Activated CD4-positive, alpha-beta T cell treated with anti-CD3 and anti-CD28 coated beads, Interleukin-10, Interleukin-2, amounts not matched to agents 100 ng/mL and 50 ng/mL, durations not matched to agents 16 hours and 8 hours (primary cell): ENCODE data around the gene MDP1.
"Not testable (repeated sequence)": the region's sequence is repeated elsewhere in the genome, so short reads cannot be mapped to it uniquely, and the experiment has no call there.

Experiments
- DNase-seq: peaks from one replicate; pipeline ENCODE4 v3.0.0-alpha.2; 2020

The MDP1 gene

GRCh38 chr14:24231263-24232120 lies 15.6 kb upstream of the MDP1 start:
- DNase-seq, result peak; percentile 48

- no peak for DNase-seq
These were observed 13.0 kb upstream of the MDP1 start for GRCh38 chr14:24228902-24229301.

DNA sequence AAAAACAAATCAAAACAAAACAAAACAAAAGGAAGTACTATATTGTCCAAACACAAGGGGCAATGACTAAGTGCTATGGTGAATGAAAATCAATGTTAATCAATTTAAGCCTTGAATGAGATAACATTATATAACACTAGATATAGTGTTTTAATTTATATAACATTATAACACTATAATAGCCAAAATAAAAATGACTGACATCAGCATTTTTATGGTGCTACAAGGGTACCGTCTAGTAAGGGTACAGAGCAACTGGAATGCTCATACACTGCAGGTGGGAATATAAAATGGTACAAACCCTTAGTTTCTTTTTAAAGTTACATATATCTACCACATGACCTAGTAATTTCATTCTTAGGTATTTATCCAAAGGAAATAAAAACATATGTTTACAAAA lies 10.6 kb upstream of the MDP1 start:
- no peak for DNase-seq

- no peak for DNase-seq
These were observed 8.8 kb upstream of the MDP1 start for GRCh38 chr14:24224618-24225071.

DNA sequence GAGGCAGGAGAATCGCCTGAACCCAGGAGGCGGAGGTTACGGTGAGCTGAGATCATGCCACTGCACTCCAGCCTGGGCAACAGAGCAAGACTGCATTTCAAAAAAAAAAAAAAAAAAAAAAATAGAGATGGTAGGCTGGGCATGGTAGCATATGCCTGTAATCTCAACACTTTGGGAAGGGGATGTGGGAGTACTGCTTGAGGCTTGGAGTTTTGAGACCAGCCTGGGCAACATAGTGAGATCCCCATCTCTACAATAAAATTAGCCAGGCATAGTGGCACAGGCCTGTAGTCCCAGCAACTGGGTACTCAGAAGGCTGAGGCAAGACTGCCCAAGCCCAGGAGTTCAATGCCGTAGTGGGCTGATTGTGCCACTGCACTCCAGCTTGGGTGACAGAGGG lies 7.1 kb upstream of the MDP1 start:
- not testable (repeated sequence) for DNase-seq

- no peak for DNase-seq
These were observed 3.7 kb upstream of the MDP1 start for GRCh38 chr14:24219521-24219920.

- DNase-seq, result no peak
These were observed 3.2 kb upstream of the MDP1 start for GRCh38 chr14:24219080-24219479.

GRCh38 chr14:24216876-24217275 lies 1.0 kb upstream of the MDP1 start:
- not testable (repeated sequence) for DNase-seq

DNA sequence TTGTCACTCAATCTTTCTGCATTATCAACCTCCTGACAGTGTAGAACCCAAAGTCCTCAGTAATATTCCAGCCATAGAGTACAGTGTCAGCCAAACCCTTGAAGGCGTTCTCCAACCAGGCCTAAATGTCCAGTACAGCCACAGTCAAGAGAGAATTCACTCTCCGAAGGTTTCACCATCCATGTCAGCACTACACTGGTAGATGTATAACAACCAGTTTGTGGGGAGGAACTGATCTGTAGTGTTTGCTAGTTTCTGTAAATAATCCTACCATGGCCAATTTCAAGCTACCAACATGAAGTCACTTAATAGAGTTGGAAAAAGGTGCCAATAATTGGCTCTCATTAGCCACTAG lies 456 bp upstream of the MDP1 start:
- DNase-seq, result no peak

DNA sequence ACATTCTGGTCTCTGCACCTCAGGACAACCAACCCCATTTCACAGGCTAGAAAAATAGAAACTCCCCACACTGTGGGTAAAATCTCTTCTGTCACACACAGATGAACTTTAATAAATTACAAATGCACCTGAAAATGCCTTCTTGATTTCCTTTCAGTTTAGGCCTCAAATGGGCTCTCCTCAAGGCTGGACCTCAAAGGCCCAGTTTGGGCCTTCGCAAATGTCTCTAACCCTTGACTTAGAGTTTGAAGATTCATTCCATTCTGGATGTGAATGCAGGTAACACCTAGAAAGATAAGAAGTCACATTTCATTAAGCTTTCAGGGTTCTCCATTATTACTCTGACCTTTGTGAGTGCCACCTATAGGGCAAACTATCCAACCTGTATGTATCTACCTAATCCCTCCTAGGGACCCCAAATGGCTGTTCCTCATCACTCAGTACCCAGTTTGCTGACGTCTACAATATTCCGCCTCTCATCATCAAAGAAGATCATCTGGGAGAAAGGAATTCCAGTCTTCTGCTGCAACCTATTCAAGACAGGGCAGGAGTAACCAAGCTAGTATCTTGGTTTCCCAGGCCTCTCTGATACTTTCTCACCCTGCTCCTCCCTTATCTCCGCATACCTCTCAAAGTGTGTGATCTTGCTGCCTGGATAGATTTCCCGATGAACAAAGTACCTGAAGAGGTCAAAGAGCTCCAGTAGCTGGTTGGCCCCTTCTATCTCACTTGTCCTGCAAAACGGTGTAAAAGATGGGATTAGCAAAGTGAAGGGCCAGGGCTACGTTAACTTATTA lies 1.8 kb downstream of the MDP1 start:
- DNase-seq, result no peak

GRCh38 chr14:24212924-24213865 lies 2.7 kb downstream of the MDP1 start, which contains the start of gene CHMP4A:
TSS of gene CHMP4A (minus strand) at chr14:24213488. CDS start at chr14:24213439, 49 bp downstream.
- peak; percentile 98 for DNase-seq

DNA sequence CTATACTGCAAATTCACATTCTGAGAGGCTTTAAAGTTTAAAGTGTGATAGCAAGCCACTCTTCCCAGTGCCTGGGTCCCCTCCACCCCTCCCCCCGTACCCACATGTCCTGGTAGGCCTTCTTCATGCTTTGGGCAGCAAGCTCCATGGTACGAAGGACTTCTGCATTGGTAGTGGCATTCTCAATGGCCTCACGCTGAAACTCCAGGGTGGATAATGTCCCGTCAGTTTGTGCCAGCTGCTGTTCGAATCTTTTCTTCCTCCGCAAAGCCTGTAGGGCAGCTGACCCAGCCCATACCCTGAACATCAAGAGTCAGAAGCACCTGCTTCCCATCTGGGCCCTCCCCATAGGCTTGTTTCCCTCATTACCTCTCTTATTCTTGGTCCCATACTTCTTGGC lies 4.6 kb downstream of the MDP1 start:
- no peak for DNase-seq

DNA sequence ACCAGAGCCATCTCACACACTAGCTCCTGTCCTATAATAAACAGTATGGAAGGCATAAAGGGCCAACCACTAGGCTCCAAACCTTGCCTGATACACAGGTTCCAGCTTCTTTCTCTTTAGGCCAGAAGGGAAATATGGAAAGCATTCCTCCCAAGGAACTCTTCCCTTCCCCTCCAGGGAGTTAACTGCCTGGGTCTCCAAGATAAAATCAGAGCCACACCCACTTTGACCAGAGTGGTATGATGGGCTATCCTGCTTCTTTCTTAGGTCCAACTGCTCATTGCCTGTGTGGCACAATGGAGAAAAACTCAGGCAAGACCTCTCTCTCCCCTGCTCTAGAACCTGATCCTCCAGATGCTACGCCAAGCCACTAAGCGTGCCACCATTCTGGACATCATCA lies 8.2 kb downstream of the MDP1 start:
- no peak for DNase-seq

GRCh38 chr14:24207104-24207551 lies 8.7 kb downstream of the MDP1 start:
- no peak for DNase-seq

- no peak for DNase-seq
These were observed 9.4 kb downstream of the MDP1 start for GRCh38 chr14:24206260-24207103.

- no peak for DNase-seq
These were observed 11.4 kb downstream of the MDP1 start for GRCh38 chr14:24204163-24205146.

DNA sequence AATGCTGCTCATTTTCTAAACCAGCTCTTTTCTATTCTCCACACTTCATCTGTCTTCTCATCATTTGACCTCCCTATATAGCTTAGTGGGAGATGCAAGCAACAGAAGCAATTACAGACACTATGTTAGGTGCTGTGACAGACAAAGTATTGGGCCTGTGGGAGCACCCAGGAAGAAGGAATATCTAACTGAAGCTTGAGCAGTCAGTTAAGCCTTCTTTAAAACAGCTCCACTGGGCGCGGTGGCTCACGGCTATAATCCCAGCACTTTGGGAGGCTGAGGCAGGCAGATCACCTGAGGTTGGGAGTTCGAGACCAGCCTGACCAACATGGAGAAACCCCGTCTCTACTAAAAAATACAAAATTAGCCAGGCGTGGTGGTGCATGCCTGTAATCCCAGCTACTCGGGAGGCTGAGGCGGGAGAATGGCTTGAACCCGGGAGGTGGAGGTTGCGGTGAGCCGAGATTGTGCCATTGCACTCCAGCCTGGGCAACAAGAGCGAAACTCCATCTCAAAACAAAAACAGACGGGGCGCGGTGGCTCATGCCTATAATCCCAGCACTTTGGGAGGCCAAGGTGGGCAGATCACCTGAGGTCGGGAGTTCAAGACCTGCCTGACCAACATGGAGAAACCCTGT lies 12.5 kb downstream of the MDP1 start:
- not testable (repeated sequence) for DNase-seq

GRCh38 chr14:24202538-24202937 lies 13.3 kb downstream of the MDP1 start:
- not testable (repeated sequence) for DNase-seq

- DNase-seq, result no peak
These were observed 16.9 kb downstream of the MDP1 start for GRCh38 chr14:24198814-24199524.
